RWPE1 (cell line): ENCODE measurements around the gene CCR9.
"Not testable (repeated sequence)": the region's sequence is repeated elsewhere in the genome, so short reads cannot be mapped to it uniquely, and the experiment has no call there.

Experiments
- CTCF ChIA-PET: fragments of 350-600 bp; sonication (Branson Sonifier 250); formaldehyde crosslinking; extraction: SDS; loops from one replicate; lab custom pipeline; 2021; lab: Yijun Ruan, JAX
- POLR2A ChIA-PET: fragments of 400-600 bp; formaldehyde crosslinking; extraction: SDS; loops from one replicate; lab custom pipeline; 2020; ENCODE audit warnings: antibody characterized with exemption; ENCODE audit not compliant: low non-redundant PET; lab: Yijun Ruan, JAX
- DNase-seq: peaks from one replicate; pipeline ENCODE4 v3.0.0; 2012; ENCODE audit warnings: low spot score
- H3K27ac ChIP-seq: fragments of 450-650 bp; 2 replicates; pipeline ENCODE4 v1.5.1; 2017
- CTCF ChIP-seq: fragments of 450-650 bp; conservative IDR thresholded peaks from 2 replicates; pipeline ENCODE4 v1.5.1; 2017; ENCODE audit warnings: low read depth, mild to moderate bottlenecking

CCR9 gene

GRCh38 chr3:45844616-45845015 is 41.7 kb upstream of the CCR9 start:
- no peak for DNase-seq
- CTCF ChIA-PET, result no interaction called here
- H3K27ac ChIP-seq, result no peak overlapping the region
- TF ChIP-seq CTCF, result no peak
- POLR2A ChIA-PET, result no interaction called here

GRCh38 chr3:45848392-45848791 is 38.0 kb upstream of the CCR9 start:
- no peak overlapping the region for H3K27ac ChIP-seq
- POLR2A ChIA-PET, result no interaction called here
- CTCF ChIA-PET, result interaction anchor here (0.6 kb wide), 1 partner anchor 62 kb away, joined by 4 read pairs; no protein-coding TSS in a partner anchor
- DNase-seq, result no peak
- TF ChIP-seq CTCF, result no peak

- H3K27ac ChIP-seq, result no peak overlapping the region
- CTCF ChIA-PET, result interaction anchor here (0.5 to 1.1 kb wide), 2 partner anchors 148 to 589 kb away, joined by 3 read pairs; no protein-coding TSS in a partner anchor
- no peak for TF ChIP-seq CTCF
- no peak for DNase-seq
- POLR2A ChIA-PET, result no interaction called here
These were observed 33.5 kb upstream of the CCR9 start for GRCh38 chr3:45852828-45853227.

GRCh38 chr3:45856323-45856722 is 30.0 kb upstream of the CCR9 start:
- DNase-seq, H3K27ac ChIP-seq, POLR2A ChIA-PET, CTCF ChIA-PET: not testable (repeated sequence)

GRCh38 chr3:45857024-45857423 is 29.3 kb upstream of the CCR9 start:
- H3K27ac ChIP-seq, CTCF ChIA-PET, POLR2A ChIA-PET: not testable (repeated sequence)

GRCh38 chr3:45858809-45859543 is 27.4 kb upstream of the CCR9 start:
- ChIA-PET CTCF (no interaction called here), POLR2A (no interaction called here)
- no peak for TF ChIP-seq CTCF
- DNase-seq, result no peak
- H3K27ac ChIP-seq, result no peak overlapping the region

More at GRCh38 chr3:45857024-45857423, 29.3 kb upstream of the CCR9 start:
- DNase-seq, result not testable (repeated sequence)

GRCh38 chr3:45860481-45860880 is 25.9 kb upstream of the CCR9 start:
- ChIA-PET POLR2A (no interaction called here), CTCF (no interaction called here)
- DNase-seq, result no peak
- no peak for TF ChIP-seq CTCF
- no peak overlapping the region for H3K27ac ChIP-seq
